ENCODE measurements around the gene RUNX2. TPM values are rescaled to one million over a fixed set of nuclear protein-coding genes. Genes with fewer than 3 reads are reported as not detected.

RUNX2 gene
- total RNA-seq, 4 donors from 2014 or later = 1.00 to 8.1 (median 3.6) TPM

GRCh38 chr6:45697605-45698004, 369.5 kb downstream of the RUNX2 start:
- in situ Hi-C loops (cut with MboI; ENCODE audit: low pct_ligation_motif_present in 1 of 4, low pct_unique_long_range_greater_than_20kb in 1 of 4, low sequenced_read_pairs in 3 of 4) (no loop called here), intact Hi-C loops (cut with DNase I; ENCODE audit: low total_unique reads) (no loop called here)
- TF ChIP-seq POLR2A (IDR thresholded peaks at IDR 0.05) (no peak), CTCF (IDR thresholded peaks at IDR 0.05) (no peak), EP300 (IDR thresholded peaks at IDR 0.05; ENCODE audit: low read depth) (no peak), POLR2AphosphoS5 (IDR thresholded peaks at IDR 0.05) (no peak)
- Histone ChIP-seq H3K4me3 (no peak overlapping the region), H3K36me3 (no peaks in the 10 kb centered on the region), H3K27ac (no peak overlapping the region), H3K4me1 (peaks cover 0 to 9% (median 0%) of the 10 kb centered on the region in 4 donors), H3K9me3 (no peaks in the 10 kb centered on the region), H3K27me3 (no peaks in the 10 kb centered on the region)
- DNase-seq = no peak
- WGBS, 2 donors (ENCODE audit: low coverage in 1 of 2) = 75% methylated on average over 4 to 6 of the region's 6 CpGs

DNA sequence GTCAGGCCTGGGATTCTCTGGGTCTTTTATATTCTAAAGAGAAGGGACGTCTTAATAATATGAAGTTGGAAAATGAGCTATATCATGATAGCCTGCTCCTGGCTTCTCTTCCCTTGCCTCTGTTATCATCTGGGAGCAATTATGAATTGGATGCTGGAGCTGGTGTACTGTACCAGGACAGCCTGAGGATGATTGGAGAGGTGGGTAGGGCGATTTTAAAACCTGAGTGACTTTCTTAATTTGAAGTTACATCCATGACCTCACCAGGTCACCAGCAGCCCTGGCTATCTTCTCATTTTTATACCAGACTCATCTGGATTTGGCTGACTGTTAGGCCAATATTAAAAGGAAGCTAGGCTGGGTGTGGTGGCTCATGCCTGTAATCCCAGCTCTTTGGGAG, 369.9 kb downstream of the RUNX2 start:
- H3K4me3 ChIP-seq = no peak overlapping the region
- 84 to 90% methylated on average over 2 of the region's 2 CpGs for WGBS, 2 donors (ENCODE audit: low coverage in 1 of 2)
- H3K27ac ChIP-seq = no peak overlapping the region
- no peak for DNase-seq
- TF ChIP-seq POLR2AphosphoS5 (IDR thresholded peaks at IDR 0.05) = no peak
- TF ChIP-seq POLR2A (IDR thresholded peaks at IDR 0.05) = no peak
- no peak for TF ChIP-seq CTCF (IDR thresholded peaks at IDR 0.05)
- TF ChIP-seq EP300 (IDR thresholded peaks at IDR 0.05; ENCODE audit: low read depth) = no peak
- no peaks in the 10 kb centered on the region for H3K9me3 ChIP-seq
- intact Hi-C loops (cut with DNase I; ENCODE audit: low total_unique reads) = no loop called here
- no peaks in the 10 kb centered on the region for H3K36me3 ChIP-seq
- in situ Hi-C loops (cut with MboI; ENCODE audit: low pct_ligation_motif_present in 1 of 4, low pct_unique_long_range_greater_than_20kb in 1 of 4, low sequenced_read_pairs in 3 of 4) = no loop called here
- H3K4me1 ChIP-seq = peaks cover 0 to 9% (median 0%) of the 10 kb centered on the region in 4 donors
- H3K27me3 ChIP-seq = no peaks in the 10 kb centered on the region

DNA sequence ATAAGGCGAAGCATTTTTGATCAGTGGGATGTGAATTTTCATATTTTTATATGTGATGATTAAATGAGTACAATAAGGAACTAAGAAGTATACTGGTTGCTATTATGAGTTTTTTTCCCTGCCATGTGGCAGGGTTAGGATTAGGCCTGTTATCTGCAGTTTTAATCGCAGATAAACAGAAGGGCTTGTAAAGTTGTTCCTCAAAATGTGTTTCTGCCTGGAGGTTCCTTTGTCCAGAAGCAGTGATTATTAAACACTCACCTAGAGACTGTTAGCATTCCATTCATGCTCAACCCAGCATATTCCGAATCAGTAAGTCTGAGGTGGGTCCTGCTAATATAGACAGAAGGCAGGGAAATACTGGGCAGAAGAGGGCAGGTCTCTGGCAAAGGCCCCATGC, 371.5 kb downstream of the RUNX2 start:
- Histone ChIP-seq H3K36me3 (no peaks in the 10 kb centered on the region), H3K27me3 (no peaks in the 10 kb centered on the region), H3K27ac (no peak overlapping the region), H3K4me1 (peaks cover 0 to 9% (median 0%) of the 10 kb centered on the region in 4 donors), H3K9me3 (no peaks in the 10 kb centered on the region), H3K4me3 (no peak overlapping the region)
- intact Hi-C loops (cut with DNase I; ENCODE audit: low total_unique reads) = no loop called here
- DNase-seq = no peak
- WGBS, 2 donors (ENCODE audit: low coverage in 1 of 2) = 40 to 58% methylated on average over 3 of the region's 3 CpGs
- in situ Hi-C loops (cut with MboI; ENCODE audit: low pct_ligation_motif_present in 1 of 4, low pct_unique_long_range_greater_than_20kb in 1 of 4, low sequenced_read_pairs in 3 of 4) = loop anchor here in 2 of 4 donors (25.0 kb wide), 3 partner anchors 262 to 1212 kb away; no protein-coding TSS in a partner anchor
- no peak for TF ChIP-seq CTCF (IDR thresholded peaks at IDR 0.05)
- TF ChIP-seq POLR2AphosphoS5 (IDR thresholded peaks at IDR 0.05) = no peak
- no peak for TF ChIP-seq POLR2A (IDR thresholded peaks at IDR 0.05)
- no peak for TF ChIP-seq EP300 (IDR thresholded peaks at IDR 0.05; ENCODE audit: low read depth)

DNA sequence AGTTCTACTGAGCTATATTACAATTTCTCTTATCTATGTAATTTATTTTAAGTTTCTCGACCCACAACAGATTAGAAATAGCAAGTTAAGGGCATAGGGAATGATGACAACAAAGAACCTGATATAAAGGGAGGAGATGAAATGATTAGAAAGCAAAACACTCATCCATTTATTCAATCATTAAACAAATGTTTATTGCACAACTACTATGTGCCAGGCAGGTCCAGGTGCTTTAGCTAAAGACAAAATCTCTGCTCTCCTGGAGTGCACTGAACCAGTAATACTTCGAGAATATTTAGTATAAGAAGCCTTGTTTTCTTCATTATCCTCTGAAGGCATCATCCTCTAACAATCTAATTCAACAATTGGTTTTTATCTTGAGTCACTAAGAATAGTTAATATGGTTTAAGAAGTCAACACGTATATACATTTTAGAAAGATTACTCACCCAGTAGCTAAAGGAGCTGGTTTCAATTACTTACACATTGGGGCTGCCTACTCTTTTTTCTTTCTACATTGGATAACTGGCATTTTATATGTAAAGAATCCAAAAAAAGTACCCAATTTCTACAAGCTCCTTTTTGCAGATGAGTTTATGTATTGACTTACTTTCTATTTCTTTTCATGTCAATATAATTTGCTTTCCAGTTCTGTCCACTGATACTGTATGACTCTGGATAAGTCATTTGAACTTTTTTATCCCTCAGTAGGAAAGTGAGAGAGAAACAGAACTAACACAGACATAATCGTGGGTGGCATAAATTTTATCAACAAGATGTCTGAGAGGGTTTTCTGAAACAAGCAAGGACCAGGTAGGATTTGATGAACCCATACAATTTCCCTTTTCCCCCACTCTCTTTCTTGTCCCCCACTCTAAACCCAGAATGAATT, 375.0 kb downstream of the RUNX2 start:
- in situ Hi-C loops (cut with MboI; ENCODE audit: low pct_ligation_motif_present in 1 of 4, low pct_unique_long_range_greater_than_20kb in 1 of 4, low sequenced_read_pairs in 3 of 4) = loop anchor here in 2 of 4 donors (25.0 kb wide), 3 partner anchors 266 to 1216 kb away; no protein-coding TSS in a partner anchor
- WGBS, 2 donors (ENCODE audit: low coverage in 1 of 2) = 76 to 84% methylated on average over 3 to 4 of the region's 4 CpGs
- no peak for TF ChIP-seq EP300 (IDR thresholded peaks at IDR 0.05; ENCODE audit: low read depth)
- TF ChIP-seq POLR2A (IDR thresholded peaks at IDR 0.05) = no peak
- no peak for TF ChIP-seq CTCF (IDR thresholded peaks at IDR 0.05)
- no peak for TF ChIP-seq POLR2AphosphoS5 (IDR thresholded peaks at IDR 0.05)

More for the DNA sequence above, 375.0 kb downstream of the RUNX2 start:
- Histone ChIP-seq H3K4me1 (peaks cover 0 to 9% (median 0%) of the 10 kb centered on the region in 4 donors), H3K27ac (no peak overlapping the region), H3K4me3 (no peak overlapping the region), H3K27me3 (no peaks in the 10 kb centered on the region), H3K36me3 (no peaks in the 10 kb centered on the region), H3K9me3 (no peaks in the 10 kb centered on the region)
- DNase-seq = no peak
- intact Hi-C loops (cut with DNase I; ENCODE audit: low total_unique reads) = no loop called here
